GM11168 (cell line): ENCODE results near the gene OR2T3.
"Not testable (repeated sequence)": the region's sequence is repeated elsewhere in the genome, so short reads cannot be mapped to it uniquely, and the experiment has no call there.

Experiments
- in situ Hi-C: fragments of 300-500 bp; cut with MboI; formaldehyde crosslinking; loops from one replicate; pipeline ENCODE4 v1.12.0; 2022; ENCODE audit warnings: low sequenced_read_pairs; ENCODE audit not compliant: unreplicated experiment

OR2T3 gene, protein sequence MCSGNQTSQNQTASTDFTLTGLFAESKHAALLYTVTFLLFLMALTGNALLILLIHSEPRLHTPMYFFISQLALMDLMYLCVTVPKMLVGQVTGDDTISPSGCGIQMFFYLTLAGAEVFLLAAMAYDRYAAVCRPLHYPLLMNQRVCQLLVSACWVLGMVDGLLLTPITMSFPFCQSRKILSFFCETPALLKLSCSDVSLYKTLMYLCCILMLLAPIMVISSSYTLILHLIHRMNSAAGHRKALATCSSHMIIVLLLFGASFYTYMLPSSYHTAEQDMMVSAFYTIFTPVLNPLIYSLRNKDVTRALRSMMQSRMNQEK

DNA sequence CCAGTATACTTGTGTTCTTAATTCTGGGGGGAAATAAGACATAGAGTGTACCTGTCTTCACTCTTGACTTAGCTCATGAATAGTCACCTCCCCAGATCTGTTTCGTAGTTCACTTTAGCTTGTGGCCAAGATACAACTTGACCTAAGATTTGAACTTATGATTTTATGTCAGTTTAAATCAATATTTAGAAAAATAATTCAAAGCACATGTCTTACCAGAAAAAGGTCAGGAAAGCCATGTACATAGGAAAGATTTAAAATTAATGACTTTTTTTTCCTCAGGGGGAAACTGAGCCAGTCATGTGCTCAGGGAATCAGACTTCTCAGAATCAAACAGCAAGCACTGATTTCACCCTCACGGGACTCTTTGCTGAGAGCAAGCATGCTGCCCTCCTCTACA lies at the start of gene OR2T3:
Gene OR2T3 (plus strand): TSS at position 301 of the 400 bp plus-strand sequence. CDS start 0 bp downstream, at position 301.
- in situ Hi-C loops, result not testable (repeated sequence)

- in situ Hi-C loops, result not testable (repeated sequence)
Measured at GRCh38 chr1:248427526-248428191, 45.5 kb upstream of the OR2T3 start.

GRCh38 chr1:248428192-248428533 lies 45.0 kb upstream of the OR2T3 start:
- in situ Hi-C loops, result not testable (repeated sequence)

DNA sequence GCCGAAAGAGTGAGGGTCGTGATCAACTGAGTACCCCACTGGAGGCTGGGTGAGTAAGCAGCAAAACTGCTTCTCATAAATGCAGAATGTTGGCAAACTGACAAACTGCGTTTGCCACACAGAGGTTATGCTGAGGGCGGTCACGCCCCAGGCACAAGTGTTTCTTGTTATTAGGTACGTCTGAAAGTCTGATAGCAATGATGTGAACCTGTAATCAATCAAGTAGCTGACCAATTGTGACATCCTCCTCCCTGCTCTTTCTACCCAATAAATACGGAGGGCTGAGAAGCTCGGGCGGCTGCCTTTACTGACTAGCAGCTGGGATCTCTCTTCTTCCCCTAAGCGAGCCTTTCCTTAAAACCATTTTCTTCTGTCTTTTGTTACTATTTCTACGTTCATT lies 41.5 kb upstream of the OR2T3 start:
- in situ Hi-C loops, result not testable (repeated sequence)

GRCh38 chr1:248432201-248432600 lies 41.0 kb upstream of the OR2T3 start:
- in situ Hi-C loops, result not testable (repeated sequence)

DNA sequence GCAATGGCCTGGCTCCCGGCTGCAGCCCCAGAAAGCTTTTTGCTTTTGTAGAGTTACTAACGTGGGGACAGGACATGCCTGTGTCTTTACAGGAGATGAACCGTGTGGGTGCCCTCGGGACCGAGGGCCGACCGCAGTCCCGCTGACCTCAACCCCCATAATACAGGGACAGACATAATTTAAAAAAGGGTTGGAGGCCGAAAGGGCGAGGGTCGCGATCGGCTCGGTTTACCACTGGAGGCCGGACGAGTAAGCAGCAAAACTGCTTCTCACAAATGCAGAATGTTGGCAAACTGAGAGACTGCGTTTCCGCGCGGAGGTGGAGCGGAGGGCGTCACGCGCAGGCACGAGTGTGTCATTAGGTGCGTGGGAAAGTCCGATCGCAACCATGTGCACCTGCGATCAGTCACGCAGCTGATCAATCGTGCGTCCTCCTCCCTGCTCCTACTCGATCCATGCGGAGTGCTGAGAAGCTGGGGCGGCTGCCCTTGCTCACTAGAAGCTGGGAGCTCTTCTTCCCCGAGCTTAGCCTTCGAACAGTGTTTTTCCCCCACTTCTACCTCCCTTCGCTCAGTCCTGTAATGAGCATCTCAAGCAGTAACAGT lies 39.2 kb upstream of the OR2T3 start:
- in situ Hi-C loops, result not testable (repeated sequence)

DNA sequence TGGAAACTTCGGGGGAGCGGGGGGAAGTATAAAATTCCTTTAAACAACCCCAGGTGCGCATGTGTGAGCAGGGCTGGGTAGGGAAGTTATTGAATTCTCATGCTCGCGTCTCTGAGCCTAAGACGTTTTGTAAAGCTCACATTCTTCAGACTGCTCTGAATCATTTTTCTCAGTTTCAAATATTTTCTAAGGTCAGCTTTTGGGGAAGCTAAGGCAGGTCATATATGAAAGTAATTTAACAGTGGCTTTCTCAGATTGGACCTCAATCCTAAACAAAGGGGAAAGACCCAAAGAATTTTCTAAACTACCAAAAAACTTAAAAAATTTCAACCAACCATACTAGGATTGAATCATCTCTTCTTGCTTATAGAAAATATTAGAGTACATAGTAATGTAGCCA lies 38.2 kb upstream of the OR2T3 start:
- in situ Hi-C loops, result not testable (repeated sequence)

DNA sequence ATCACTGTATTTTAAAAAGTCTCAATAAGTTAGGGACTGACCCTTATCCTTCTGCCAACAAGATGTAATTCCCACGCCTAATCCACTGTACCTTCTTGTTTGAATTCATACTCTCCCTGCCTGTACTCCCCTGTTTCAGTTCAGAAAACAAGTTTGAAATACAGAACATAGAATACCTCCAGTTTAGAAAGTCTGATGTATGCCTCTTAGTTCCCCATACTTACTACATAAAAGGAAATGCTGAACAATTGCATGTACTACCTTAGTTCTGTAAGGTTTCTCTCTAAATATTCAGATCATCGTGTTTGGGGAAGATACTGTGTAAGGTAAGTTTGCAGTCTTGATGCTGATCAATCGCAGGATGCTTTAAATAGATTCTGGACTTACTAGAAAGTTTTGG lies 36.8 kb upstream of the OR2T3 start:
- in situ Hi-C loops, result not testable (repeated sequence)

DNA sequence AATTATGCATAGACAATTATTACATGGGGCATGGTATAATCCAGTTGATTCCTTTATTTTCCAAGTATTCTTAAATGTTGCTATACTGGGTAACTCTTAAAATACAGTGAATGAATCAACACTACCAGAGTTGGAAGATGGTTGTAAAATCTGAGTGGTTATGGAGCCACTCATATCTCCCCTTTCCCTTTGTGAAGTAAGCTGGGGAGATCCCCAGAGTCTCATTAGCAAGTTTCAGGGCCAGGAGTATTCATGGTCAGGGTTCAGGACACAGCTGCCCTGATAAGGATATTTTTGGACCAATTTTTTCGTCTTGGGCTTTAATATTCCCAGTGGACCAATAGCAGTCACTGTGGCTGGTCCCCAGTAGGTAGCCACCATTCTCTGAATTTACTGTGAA lies 34.5 kb upstream of the OR2T3 start:
- in situ Hi-C loops, result not testable (repeated sequence)

DNA sequence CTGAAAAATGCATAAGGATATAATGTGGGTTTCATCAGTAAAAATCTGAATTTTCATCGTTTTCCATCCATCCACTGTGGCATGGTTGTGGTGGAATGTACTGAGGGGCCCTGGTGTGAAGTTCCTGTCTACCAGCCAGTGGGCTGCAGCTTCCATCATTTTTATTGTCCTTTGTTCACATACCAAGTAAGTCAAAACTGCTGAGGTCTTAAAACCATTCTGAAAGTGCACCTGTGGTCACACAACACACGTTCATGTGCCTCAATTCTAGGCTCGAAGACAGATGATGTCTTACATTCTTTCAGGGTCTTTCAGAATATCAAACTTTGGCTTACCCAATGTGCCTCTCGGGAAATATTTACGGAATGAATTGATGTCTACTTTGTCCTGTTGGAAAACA lies 33.9 kb upstream of the OR2T3 start:
- in situ Hi-C loops, result not testable (repeated sequence)

DNA sequence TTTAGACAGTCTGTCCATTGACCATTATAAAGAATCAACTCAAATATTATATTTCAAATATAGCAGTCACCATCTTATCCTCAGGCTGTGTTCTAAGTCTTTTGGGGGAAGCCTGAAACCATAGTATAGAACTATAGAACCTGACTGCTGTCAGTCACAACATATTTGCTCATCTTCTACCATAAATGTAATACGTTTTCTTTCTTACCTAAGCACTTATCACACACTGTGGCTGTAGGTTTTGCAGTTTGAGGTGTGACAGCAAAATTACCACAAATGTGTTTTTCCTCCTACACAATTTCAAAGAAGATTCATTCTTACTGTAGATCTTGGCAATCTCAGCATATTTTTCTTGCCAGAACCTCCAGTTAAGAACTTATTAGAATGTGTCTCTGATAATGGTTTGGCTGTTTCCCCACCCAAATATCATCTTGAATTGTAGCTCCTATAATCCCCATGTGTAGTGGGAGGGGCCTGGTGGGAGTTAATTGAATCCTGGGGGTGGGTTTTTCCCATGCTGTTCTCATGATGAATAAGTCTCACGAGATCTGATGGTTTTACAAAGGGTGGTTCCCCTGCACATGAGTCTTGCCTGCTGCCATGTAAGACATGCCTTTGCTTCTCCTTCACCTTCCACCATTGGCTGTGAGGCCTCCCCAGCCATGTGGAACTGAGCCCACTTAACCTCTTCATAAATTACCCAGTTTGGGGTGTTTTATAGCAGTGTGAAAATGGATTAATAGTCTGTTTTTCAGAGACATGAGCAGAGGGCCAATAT lies 30.5 kb upstream of the OR2T3 start:
- in situ Hi-C loops, result loop anchor here (5.0 kb wide), 1 partner anchor 210 kb away; no protein-coding TSS in a partner anchor

GRCh38 chr1:248444603-248445002 lies 28.5 kb upstream of the OR2T3 start:
- in situ Hi-C loops, result loop anchor here (5.0 kb wide), 1 partner anchor 208 kb away; no protein-coding TSS in a partner anchor

- in situ Hi-C loops, result not testable (repeated sequence)
Measured at GRCh38 chr1:248445399-248445798, 27.8 kb upstream of the OR2T3 start, which contains the start of gene OR2T2. OR2T2 (plus strand) TSS chr1:248445637; CDS start chr1:248452798, 7,161 bp downstream.

- in situ Hi-C loops, result not testable (repeated sequence)
Measured at GRCh38 chr1:248448409-248449074, 24.6 kb upstream of the OR2T3 start.

DNA sequence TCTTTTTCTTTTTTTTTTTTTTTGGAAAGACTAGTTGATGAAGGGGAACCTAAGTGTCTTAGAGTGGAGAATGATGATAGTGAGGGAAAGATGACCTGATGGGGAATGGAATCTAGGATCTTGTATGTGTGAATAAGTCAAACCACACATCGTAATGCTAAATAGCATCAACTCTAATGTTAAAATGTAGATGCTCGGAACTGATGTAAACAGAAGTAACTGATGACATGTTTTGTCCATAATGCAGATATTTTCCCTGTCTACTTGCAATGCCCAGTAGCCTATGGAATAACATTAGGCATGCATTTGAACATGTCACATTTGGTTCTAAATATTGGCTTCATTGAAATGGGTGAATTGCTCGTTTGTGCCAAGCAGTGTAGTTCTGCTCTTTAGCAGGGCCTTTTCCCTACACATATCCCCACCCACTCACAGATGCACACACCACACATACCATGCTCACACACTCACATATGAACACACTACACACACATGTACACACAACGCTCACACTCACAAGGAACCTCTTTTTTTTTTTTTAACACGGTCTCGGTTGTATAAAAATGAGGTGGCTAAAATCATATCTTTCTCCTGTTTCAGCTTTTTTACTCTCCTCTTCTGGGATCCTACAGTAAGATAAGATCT lies 23.2 kb upstream of the OR2T3 start:
- in situ Hi-C loops, result not testable (repeated sequence)

DNA sequence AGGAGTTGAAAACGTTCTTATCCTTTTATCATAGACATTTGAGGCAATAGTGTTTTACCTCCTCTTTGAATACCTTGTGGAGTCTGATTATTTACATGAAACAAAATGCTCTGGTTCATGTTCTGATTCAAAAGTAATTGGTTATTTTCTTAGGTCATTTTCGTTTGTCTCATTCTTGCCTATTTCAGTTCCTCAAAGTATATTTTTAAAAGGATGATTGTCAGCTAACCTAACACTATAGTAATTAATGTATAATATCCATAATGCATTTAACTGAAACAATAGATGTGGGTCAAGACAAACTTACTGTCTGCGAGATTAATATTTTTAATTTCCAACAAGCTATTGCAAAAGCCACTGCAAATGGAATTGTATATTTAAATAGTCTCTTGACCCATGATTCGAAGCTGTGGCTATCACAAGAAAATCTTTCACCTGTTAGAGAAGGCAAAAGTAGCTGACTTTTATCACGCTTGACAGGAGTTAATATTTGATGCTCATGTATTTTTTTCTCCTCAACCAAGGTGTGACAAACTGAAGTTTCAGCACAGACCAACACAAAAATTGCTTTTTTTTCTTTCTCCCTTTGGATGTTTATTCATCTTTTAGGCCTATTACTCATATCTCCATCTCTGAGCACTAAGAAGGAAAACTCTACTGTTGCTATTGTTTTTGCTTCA lies 22.5 kb upstream of the OR2T3 start:
- in situ Hi-C loops, result not testable (repeated sequence)

GRCh38 chr1:248453619-248454018 lies 19.5 kb upstream of the OR2T3 start:
- in situ Hi-C loops, result not testable (repeated sequence)

GRCh38 chr1:248455045-248455444 lies 18.1 kb upstream of the OR2T3 start:
- in situ Hi-C loops, result not testable (repeated sequence)

- in situ Hi-C loops, result not testable (repeated sequence)
Measured at GRCh38 chr1:248456635-248457034, 16.5 kb upstream of the OR2T3 start.
